Astrocyte of the hippocampus (primary cell): ENCODE data around the gene RAP1GAP.

ENCODE experiments used
- DNase-seq: peaks from one replicate; pipeline ENCODE4 v3.0.0; 2011; ENCODE audit warnings: low read depth, low spot score

Gene RAP1GAP

DNA sequence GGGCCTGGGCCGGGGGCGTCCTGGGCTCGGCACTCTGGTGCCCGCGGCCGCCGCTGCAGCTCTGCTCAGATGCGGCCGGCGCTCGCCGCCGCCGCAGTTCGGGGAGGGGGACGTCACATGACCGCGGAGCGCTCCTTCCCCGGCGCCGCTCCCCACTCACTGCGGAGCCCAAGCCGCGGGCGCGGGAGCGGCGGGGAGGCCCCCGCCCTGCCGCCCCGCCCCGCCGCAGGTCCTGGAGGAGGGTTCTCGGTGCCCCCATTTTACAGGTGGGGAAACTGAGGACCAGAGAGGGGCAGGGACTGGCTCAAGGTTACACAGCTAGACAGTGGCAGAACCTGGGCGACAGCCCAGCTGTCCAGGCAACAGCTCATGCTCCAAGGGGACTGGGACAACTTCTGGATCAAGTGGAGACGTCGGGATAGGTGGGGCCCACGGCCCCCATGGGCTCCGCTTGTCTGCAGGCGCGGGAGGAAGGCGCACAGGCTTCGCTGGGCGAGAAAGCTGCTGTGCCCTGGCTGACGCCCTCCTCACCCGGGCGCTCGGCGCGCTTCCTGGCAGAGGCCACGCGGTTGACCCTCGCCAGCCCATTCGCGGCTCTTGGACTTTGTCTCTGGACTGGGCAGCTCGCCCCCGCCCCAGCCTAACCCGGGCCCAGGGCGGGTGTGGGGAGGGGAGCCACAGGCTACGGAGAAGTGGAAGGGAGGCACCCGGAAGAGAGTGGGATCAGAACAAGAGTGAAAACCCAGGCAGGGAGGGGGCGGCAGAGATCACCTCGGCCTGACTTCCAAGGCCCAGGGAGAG, at the start of gene RAP1GAP:
RAP1GAP (minus strand) TSS at position 100 of the 801 bp plus-strand sequence. CDS start 49,325 bp downstream, outside the sequence.
- peak; percentile 55 for DNase-seq

DNA sequence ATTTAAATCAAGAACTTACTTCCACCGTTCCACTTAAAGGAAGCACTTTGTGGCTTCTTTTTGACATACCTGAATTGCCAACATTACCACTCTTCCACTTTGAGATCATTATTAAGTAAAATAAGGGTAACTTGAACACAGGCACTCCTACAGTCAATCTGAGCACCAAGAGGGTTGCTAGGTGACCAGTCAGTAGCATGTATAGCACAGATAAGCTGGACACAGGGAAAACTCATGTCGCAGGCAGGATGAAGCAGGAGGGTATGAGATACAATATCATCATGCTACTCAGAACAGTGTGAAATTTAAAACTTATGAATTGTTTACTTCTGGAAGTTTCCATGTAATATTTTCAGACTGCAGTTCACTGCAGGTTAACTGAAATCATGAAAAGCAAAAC, 47.0 kb upstream of the RAP1GAP start:
- DNase-seq: no peak

DNA sequence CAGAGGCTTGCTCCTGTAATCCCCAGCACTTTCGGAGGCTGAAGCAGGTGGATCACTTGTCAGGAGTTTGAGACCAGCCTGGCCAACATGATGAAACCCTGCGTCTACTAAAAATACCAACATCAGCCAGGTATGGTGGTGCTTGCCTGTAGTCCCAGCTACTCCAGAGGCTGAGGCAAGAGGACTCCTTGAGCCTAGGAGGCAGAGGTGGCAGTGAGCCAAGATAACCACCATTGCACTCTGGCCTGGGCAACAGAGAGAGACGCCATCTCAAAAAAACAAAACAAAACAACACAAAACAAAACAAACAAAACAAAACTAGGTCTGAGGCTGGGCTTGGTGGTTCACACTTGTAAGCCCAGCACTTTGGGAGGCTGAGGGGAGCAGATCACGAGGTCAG, 38.7 kb upstream of the RAP1GAP start:
- no peak for DNase-seq

DNA sequence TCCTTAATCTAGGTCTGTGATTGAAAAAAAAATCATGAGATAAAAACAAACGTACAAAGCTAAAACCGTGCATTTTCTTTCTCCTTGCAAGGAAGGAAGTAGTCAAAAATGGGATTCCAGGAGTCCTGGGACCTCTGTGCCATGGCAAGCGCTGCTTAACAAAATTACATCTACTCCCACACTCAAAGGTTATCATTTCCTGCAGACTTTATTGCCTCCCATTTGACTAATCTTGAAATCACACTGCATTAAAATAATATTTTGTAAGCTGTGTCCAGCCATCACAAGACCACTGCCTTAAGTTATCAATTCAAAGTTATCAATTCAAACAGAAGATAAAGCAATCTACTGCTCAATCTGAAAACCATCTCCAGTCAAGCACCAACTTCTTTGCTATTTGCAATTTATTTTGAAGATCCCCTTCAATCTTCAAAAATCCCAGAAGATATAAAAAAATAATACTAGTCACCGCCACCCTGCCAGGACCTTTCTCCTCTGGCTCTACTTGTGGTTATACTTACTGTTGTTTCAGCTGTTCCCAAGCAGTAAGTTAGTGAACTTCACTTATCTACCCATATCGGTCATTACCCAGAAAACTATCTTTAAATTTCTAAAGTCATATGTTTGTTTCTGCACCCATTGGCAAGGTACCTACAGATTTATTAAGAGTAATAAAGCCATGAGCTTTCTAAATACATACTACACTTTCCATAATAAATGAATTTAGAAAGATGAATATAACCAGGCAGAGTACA, 38.1 kb upstream of the RAP1GAP start:
- no peak for DNase-seq

GRCh38 chr1:21706151-21706835, 37.1 kb upstream of the RAP1GAP start:
- peak; percentile 35 for DNase-seq

DNA sequence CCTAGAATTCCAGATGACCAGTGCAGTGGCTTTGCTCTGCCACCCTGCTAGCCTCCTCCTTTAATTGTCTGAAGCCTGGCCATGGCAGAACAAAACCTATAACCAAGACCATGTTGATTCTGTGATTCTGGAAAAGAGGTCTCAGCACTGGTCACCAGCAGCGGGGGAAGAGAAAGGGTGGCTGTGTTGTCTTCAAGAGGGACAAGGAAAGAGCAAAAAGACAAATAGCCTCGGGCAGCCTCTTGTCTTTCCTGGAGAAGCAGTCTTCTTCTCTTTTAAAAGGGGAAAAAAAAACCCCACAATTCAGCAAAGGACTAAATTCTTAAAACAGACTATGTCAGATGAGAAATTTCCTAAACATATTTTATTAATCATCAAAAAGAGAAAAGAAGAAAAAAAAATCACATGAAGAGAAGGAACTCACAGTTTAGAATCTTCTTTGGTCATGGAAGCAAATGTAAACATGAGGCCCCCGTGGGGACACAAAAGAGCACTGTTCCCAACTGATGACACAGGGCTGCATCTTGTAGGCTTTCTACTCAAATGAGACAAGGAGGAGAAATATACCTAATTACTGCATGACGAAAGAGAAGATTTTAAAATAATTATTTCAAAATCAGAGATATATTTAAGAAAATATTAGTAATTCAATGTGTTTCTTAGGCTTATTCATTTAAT, 36.3 kb upstream of the RAP1GAP start:
- no peak for DNase-seq

DNA sequence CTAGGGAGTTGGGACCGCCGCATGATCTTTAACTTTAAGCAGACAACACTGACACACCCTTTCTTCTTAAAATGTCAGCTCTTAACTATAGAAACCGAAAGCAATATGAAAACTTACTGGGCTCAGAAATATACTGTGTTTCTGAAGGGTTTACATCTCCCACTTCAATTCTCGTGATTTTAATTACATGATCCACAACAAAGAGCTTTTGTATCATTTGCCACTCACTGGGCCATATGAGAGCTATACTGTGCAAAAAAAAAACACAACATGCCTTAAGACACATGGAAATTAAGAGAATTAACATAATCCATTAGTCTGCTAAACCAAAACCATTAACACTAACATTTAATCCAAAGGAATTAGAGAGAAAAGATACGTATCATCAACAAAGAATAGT, 35.0 kb upstream of the RAP1GAP start:
- no peak for DNase-seq

DNA sequence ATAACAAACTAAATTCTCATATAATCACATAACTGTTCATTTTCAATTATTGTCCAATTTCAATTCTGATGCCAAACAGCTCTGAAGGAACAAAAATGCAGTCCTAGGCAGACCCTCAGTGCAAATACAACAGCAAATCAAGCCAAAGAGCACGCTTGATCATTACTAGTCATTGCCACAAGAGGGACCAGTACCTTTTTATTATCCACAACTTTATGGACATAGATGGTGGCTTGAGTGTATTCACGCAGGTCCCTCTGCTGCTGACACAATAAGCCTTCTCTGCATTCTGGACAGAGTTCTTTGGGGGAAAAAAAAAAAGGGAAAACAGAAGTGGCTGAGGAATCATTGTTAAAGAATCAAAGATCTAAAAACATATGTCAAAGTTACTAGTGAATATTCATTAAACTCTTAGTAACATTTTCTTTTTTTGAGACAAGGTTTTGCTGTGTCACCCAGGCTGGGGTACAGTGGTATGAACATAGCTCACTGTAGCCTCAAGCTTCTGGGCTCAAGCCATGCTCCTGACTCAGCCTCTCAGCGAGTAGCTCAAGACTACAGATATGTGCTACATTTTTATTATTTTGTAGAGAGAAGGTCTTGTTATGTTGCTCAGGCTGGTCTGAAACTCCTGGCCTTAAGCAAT, 34.3 kb upstream of the RAP1GAP start:
- peak; percentile 87 for DNase-seq

GRCh38 chr1:21702780-21703179, 33.6 kb upstream of the RAP1GAP start:
- DNase-seq: no peak

DNA sequence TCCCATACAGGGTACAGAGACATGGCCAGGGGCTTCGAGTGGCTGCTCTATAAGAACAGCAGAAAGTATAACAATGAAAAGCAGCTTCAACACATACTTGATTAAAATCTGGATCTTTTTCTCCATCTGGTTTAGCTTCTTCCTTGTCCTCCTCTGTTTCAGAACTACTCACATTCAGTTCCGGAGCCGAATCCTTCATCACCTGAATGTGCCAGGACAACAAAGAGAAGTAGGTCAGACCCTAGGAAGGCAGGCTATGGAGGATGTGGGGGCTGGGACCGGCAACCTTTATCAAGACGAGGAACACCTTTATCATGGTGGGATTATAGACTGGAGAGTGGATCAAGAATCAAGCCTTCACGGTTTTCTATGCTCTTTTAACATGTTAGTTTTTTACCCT, 32.2 kb upstream of the RAP1GAP start:
- no peak for DNase-seq

DNA sequence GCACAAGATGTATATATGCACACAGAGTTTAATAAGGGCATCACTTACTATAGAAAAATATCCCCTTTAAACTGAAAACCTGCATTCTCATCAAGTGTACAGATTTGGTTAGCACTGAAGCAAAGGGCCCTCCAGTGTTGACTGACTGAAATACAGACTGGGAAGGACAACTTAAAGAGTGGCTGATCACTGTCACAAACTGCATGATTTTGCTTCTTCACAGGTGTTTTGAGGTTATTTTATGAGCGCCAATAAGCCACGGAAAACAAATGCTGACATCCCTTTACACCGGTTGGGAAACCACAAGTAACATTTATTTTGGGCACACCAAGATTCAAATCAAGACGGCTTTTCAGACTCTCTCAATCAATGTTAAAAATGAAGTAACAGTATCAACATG, 30.9 kb upstream of the RAP1GAP start:
- DNase-seq: no peak

GRCh38 chr1:21696931-21697330, 27.8 kb upstream of the RAP1GAP start:
- peak; percentile 72 for DNase-seq

DNA sequence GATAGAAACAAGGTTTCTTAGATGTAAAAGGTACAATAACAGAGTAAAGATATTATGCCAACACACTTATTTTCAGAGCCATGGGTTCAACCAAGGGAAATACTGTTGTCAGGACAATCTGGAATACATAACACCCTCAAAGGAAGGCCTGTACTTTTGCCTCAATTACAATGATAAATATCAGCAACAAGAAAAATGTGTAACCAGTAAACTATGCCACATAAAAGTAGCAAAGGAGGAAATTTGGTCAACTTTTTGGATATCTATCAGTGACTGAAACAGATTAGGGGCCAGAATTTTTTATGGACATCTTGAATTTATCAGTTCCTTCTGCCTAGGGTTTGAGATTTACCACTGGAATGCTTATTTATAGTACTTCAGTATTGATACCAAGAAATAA, 24.6 kb upstream of the RAP1GAP start:
- DNase-seq: no peak

DNA sequence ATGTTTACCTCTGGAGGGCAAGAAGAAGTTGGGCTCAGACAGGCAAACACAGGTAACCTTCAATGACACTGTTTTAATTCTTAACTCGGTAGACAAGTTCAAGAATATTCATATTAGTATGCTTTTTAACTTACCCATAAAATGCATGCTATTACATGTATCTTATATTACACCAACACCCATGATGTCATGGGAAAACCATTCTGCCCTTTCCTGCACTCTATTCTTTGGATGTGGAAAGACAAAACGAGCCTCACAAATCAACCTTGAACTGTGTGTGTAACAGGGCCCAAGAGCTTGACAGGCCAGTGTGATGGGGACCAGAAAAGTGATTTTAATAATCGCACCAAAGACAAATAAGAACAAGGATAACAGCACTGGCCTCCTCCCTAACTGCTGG, 22.6 kb upstream of the RAP1GAP start:
- no peak for DNase-seq

GRCh38 chr1:21689661-21690372, 20.7 kb upstream of the RAP1GAP start:
- DNase-seq: no peak

GRCh38 chr1:21687081-21687529, 17.9 kb upstream of the RAP1GAP start:
- no peak for DNase-seq

DNA sequence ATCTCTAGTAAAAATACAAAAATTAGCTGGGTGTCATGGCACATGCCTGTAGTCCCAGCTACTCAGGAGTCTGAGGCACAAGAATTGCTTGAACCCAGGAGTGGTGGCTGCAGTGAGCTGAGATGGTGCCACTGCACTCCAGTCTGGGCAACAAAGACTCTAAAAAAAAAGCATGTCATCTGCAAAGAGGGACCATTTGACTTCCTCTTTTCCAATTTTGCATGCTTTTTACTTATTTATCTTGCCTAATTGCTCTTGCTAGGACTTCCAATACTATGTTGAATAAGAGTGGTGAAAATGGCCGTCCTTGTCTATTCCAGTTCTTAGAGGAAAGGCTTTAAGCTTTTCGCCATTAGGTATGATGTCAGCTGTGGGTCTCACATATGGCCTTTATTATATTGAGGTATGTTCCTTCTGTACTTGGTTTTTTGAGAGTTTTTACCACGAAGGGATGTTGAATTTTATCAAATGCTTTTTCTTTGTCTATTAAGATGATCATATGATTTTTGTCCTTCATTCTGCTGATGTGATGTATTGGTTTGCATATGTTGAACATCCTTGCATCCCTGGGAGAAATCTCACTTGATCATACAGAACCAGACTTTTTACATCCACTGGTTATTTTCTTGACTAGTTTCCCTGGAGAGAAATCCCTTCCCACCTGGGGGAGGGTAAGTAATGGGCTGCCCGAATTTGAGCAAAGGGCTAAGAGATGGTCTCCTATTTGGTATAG, 17.0 kb upstream of the RAP1GAP start:
- no peak for DNase-seq

DNA sequence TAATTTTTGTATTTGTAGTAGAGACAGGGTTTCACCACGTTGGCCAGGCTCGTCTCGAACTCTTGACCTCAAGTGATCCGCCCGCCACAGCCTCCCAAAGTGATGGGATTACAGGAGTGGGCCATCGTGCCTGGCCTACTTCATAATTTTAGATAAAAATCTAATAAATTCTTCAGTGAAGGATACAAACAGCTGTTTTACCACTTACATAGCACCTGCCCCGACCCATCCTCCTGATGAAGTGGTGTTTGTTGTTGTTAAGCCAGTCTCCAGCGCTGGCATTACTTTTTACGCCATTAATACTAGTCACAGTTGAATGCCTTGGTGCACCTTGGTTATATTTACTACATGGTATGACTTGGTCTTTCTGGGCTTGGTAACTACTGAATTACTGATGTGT, 12.3 kb upstream of the RAP1GAP start:
- no peak for DNase-seq

GRCh38 chr1:21680918-21681317, 11.8 kb upstream of the RAP1GAP start:
- no peak for DNase-seq

GRCh38 chr1:21680381-21680780, 11.2 kb upstream of the RAP1GAP start:
- no peak for DNase-seq
